HK-2 (cell line): ENCODE data around the gene CASK.
A peak's percentile ranks its signal among the peaks of the same experiment; 100 is the strongest.

Experiments used
- DNase-seq: peaks from one replicate; pipeline ENCODE4 v3.0.0-alpha.2; 2018; ENCODE audit not compliant: unreplicated experiment

CASK gene

GRCh38 chrX:41473936-41474725 lies 449.2 kb downstream of the CASK start:
- no peak for DNase-seq

- peak; percentile 71 for DNase-seq
These were observed 451.0 kb downstream of the CASK start for GRCh38 chrX:41472231-41472815.

GRCh38 chrX:41471786-41472185 lies 451.6 kb downstream of the CASK start:
- no peak for DNase-seq

- DNase-seq, result no peak
These were observed 452.6 kb downstream of the CASK start for GRCh38 chrX:41470706-41471105.

- DNase-seq, result no peak
These were observed 454.6 kb downstream of the CASK start for GRCh38 chrX:41468647-41469323.
